RPMI8226 (cell line): Measurements from ENCODE around the gene PROX1.

Experiments
- DNase-seq: peaks from one replicate; pipeline ENCODE4 v3.0.0-alpha.2; 2015

PROX1 gene

GRCh38 chr1:214027498-214027897, 39.7 kb downstream of the PROX1 start:
- DNase-seq = no peak

- DNase-seq = no peak
Measured at GRCh38 chr1:214028095-214028494, 40.3 kb downstream of the PROX1 start.

GRCh38 chr1:214028649-214029406, 41.1 kb downstream of the PROX1 start:
- no peak for DNase-seq

- no peak for DNase-seq
Measured at GRCh38 chr1:214029796-214030195, 42.0 kb downstream of the PROX1 start.

- DNase-seq = no peak
Measured at GRCh38 chr1:214031267-214031650, 43.5 kb downstream of the PROX1 start.

GRCh38 chr1:214037468-214037867, 49.7 kb downstream of the PROX1 start:
- no peak for DNase-seq

- no peak for DNase-seq
Measured at GRCh38 chr1:214039394-214040018, 51.7 kb downstream of the PROX1 start.

GRCh38 chr1:214043167-214043566, 55.4 kb downstream of the PROX1 start:
- DNase-seq = no peak

GRCh38 chr1:214044438-214045214, 56.9 kb downstream of the PROX1 start:
- DNase-seq = no peak

- DNase-seq = no peak
Measured at GRCh38 chr1:214050513-214051401, 63.0 kb downstream of the PROX1 start.

GRCh38 chr1:214051786-214052185, 64.0 kb downstream of the PROX1 start:
- no peak for DNase-seq

- no peak for DNase-seq
Measured at GRCh38 chr1:214058076-214058475, 70.3 kb downstream of the PROX1 start.

- DNase-seq = no peak
Measured at GRCh38 chr1:214066190-214066589, 78.4 kb downstream of the PROX1 start.

- no peak for DNase-seq
Measured at GRCh38 chr1:214066936-214067335, 79.2 kb downstream of the PROX1 start.

GRCh38 chr1:214067397-214067796, 79.6 kb downstream of the PROX1 start:
- DNase-seq = no peak

GRCh38 chr1:214067853-214068703, 80.3 kb downstream of the PROX1 start:
- no peak for DNase-seq

- no peak for DNase-seq
Measured at GRCh38 chr1:214068979-214069378, 81.2 kb downstream of the PROX1 start.

- peak; percentile 54 for DNase-seq
Measured at GRCh38 chr1:214071469-214071868, 83.7 kb downstream of the PROX1 start.

GRCh38 chr1:214072426-214073157, 84.8 kb downstream of the PROX1 start:
- DNase-seq = no peak

GRCh38 chr1:214074477-214074876, 86.7 kb downstream of the PROX1 start:
- DNase-seq = no peak
